ENCODE measurements around the gene ANKRD63. TPM values are rescaled to one million over a fixed set of nuclear protein-coding genes. Genes with fewer than 3 reads are reported as not detected.

ANKRD63 gene
- total RNA-seq, 1 donor from 2014 or later = not detected

DNA sequence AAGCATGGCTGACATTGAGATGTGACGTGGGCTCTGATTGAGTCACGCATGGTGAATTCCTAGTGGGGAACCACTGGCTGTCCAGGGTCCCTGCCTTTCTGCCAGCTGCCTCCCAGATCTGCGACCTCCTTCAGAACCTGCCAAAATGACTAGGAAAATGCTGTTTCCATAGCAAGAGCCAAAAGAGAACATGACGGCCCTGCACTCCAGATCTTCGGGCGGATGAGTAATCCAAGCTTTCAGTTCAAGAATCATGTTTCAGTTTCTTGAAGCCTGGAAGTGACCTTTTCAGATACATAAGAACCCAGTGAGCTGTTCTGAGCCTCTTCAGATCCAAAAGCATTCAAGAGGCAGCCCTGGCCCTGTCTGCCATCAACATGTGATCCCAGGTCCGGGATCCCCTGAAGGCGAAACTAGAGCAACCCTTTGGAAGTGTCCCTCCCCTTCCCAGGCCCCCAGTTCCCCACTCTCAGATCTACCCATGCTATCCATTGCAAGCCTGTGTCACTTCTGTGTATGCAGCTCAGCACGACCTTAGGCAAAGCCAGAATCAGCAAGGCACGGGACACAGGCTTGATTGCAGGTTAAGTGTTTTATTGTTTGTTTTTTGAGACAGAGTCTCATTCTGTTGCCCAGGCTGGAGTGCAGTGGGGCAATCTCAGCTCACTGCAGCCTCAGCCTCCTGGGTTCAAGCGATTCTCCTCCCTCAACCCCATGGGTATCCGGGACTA, 19.7 kb downstream of the ANKRD63 start:
- Histone ChIP-seq H3K27me3 (no peaks in the 10 kb centered on the region), H3K79me2 (ENCODE audit: low read depth) (no peaks in the 10 kb centered on the region), H3F3A (ENCODE audit: low read depth) (peaks cover 3% of the 10 kb centered on the region), H3K9ac (no peak overlapping the region), H3K4me3 (no peak overlapping the region), H3K27ac (no peak overlapping the region), H3K36me3 (no peaks in the 10 kb centered on the region), H3K4me1 (peaks cover 12% of the 10 kb centered on the region), H3K9me3 (ENCODE audit: low read depth) (no peaks in the 10 kb centered on the region), H2AFZ (replicated peaks) (no peak overlapping the region), H4K20me1 (ENCODE audit: low read depth) (no peaks in the 10 kb centered on the region), H3K4me2 (no peak overlapping the region)
- Mint-ChIP-seq H3K27me3 (ENCODE audit: insufficient read depth, low read depth) (peaks cover 12% of the 10 kb centered on the region), H3K4me3 (no peak overlapping the region), H3K9me3 (peaks cover 4% of the 10 kb centered on the region), H3K36me3 (no peaks in the 10 kb centered on the region), H3K4me1 (peaks cover 25% of the 10 kb centered on the region), H3K27ac (peak overlapping the region; percentile 4)
- DNase-seq (ENCODE audit: low spot score) = no peak
- no peak for TF ChIP-seq EZH2 (IDR thresholded peaks at IDR 0.05)
- no peak for TF ChIP-seq EZH2phosphoT487 (IDR thresholded peaks at IDR 0.05)
- TF ChIP-seq, protein P1, sequence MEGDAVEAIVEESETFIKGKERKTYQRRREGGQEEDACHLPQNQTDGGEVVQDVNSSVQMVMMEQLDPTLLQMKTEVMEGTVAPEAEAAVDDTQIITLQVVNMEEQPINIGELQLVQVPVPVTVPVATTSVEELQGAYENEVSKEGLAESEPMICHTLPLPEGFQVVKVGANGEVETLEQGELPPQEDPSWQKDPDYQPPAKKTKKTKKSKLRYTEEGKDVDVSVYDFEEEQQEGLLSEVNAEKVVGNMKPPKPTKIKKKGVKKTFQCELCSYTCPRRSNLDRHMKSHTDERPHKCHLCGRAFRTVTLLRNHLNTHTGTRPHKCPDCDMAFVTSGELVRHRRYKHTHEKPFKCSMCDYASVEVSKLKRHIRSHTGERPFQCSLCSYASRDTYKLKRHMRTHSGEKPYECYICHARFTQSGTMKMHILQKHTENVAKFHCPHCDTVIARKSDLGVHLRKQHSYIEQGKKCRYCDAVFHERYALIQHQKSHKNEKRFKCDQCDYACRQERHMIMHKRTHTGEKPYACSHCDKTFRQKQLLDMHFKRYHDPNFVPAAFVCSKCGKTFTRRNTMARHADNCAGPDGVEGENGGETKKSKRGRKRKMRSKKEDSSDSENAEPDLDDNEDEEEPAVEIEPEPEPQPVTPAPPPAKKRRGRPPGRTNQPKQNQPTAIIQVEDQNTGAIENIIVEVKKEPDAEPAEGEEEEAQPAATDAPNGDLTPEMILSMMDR (IDR thresholded peaks at IDR 0.05) = no peak

DNA sequence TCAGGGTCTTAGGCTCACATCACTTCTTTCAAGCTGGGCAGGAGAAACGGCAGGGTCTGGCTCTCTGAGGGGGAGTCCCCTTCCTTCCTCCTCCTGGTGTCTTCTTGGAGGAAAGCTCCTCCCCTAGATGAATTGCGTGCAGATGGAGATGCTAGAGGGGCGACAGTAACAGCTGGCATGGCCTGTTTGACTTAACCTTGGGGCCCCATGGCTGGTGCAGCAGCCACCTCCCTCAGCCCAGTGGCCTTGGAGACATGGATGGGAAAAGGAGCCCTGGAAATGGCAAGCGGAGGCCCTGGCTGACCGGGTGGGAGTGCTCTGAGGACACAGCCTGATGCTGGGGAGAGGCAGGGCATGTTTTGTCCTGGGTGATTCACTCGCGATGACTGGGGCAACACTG, 23.8 kb downstream of the ANKRD63 start:
- Mint-ChIP-seq H3K27me3 (ENCODE audit: insufficient read depth, low read depth) (peaks cover 28% of the 10 kb centered on the region), H3K27ac (no peak overlapping the region), H3K36me3 (peaks cover under 1% of the 10 kb centered on the region), H3K4me3 (no peak overlapping the region), H3K9me3 (peaks cover 5% of the 10 kb centered on the region), H3K4me1 (peaks cover 28% of the 10 kb centered on the region)
- Histone ChIP-seq H3K9me3 (ENCODE audit: low read depth) (no peaks in the 10 kb centered on the region), H3K4me2 (no peak overlapping the region), H3F3A (ENCODE audit: low read depth) (peaks cover 4% of the 10 kb centered on the region), H3K27me3 (peaks cover 15% of the 10 kb centered on the region), H3K4me3 (no peak overlapping the region), H4K20me1 (ENCODE audit: low read depth) (no peaks in the 10 kb centered on the region), H3K79me2 (ENCODE audit: low read depth) (no peaks in the 10 kb centered on the region), H3K36me3 (no peaks in the 10 kb centered on the region), H3K27ac (no peak overlapping the region), H3K4me1 (no peaks in the 10 kb centered on the region), H2AFZ (replicated peaks) (no peak overlapping the region), H3K9ac (no peak overlapping the region)
- no peak for DNase-seq (ENCODE audit: low spot score)
- TF ChIP-seq EZH2 (IDR thresholded peaks at IDR 0.05) (no peak), EZH2phosphoT487 (IDR thresholded peaks at IDR 0.05) (no peak)
- TF ChIP-seq, protein P1 (IDR thresholded peaks at IDR 0.05) = no peak

DNA sequence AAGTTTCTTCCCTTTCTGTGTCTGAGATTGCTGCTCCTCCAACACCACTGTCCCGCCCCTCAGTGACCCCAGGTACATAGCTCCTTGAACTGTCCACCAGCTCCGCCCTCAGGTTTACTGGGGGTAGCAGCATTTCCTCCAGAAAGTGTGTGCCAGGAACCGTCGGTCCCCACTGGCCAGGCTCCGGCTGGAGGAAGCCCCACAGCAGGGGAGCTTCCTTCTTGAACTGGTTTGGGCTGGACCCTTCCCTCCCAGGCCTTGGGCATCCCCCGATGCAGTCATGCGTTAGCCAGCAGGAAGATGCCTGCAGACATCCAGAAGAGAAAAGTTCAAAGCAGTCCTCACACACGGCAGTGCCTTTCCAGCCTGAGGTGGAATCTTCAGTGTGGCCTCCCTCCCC, 24.3 kb downstream of the ANKRD63 start:
- Histone ChIP-seq H3K4me1 (no peaks in the 10 kb centered on the region), H3K27ac (no peak overlapping the region), H3F3A (ENCODE audit: low read depth) (peaks cover 4% of the 10 kb centered on the region), H3K79me2 (ENCODE audit: low read depth) (no peaks in the 10 kb centered on the region), H4K20me1 (ENCODE audit: low read depth) (no peaks in the 10 kb centered on the region), H3K4me2 (no peak overlapping the region), H2AFZ (replicated peaks) (no peak overlapping the region), H3K9ac (no peak overlapping the region), H3K36me3 (no peaks in the 10 kb centered on the region), H3K4me3 (no peak overlapping the region), H3K9me3 (ENCODE audit: low read depth) (no peaks in the 10 kb centered on the region), H3K27me3 (peaks cover 20% of the 10 kb centered on the region)
- Mint-ChIP-seq H3K4me3 (no peak overlapping the region), H3K9me3 (peaks cover 8% of the 10 kb centered on the region), H3K36me3 (peaks cover 4% of the 10 kb centered on the region), H3K27ac (no peak overlapping the region), H3K27me3 (ENCODE audit: insufficient read depth, low read depth) (peaks cover 30% of the 10 kb centered on the region), H3K4me1 (peaks cover 32% of the 10 kb centered on the region)
- peak; percentile 41 for DNase-seq (ENCODE audit: low spot score)
- TF ChIP-seq, protein P1 (IDR thresholded peaks at IDR 0.05) = no peak
- TF ChIP-seq EZH2phosphoT487 (IDR thresholded peaks at IDR 0.05) = no peak
- no peak for TF ChIP-seq EZH2 (IDR thresholded peaks at IDR 0.05)
